Subcutaneous adipose tissue (tissue), 4 donors: ENCODE data around the gene CDK14. TPM values are rescaled to one million over a fixed set of nuclear protein-coding genes. Genes with fewer than 3 reads are reported as not detected.

Experiments used
- total RNA-seq, 4 donors: library from RNA; depleted of rRNA; stranded (reverse); fragments of >200 nt; gene quantifications; one replicate each; pipeline ENCODE4 v1.1.0, GENCODE V29; 2016
- TF ChIP-seq, protein P1 (sequence below): fragments of 450-650 bp; IDR thresholded peaks from one replicate; pipeline ENCODE4 v1.5.1; 2016; ENCODE audit warnings: low read depth, mild to moderate bottlenecking, control low read depth, antibody characterized with exemption, moderate library complexity

CDK14 gene
- total RNA-seq, 4 donors from 2014 or later = 13.4 to 42.4 (median 24.7) TPM

DNA sequence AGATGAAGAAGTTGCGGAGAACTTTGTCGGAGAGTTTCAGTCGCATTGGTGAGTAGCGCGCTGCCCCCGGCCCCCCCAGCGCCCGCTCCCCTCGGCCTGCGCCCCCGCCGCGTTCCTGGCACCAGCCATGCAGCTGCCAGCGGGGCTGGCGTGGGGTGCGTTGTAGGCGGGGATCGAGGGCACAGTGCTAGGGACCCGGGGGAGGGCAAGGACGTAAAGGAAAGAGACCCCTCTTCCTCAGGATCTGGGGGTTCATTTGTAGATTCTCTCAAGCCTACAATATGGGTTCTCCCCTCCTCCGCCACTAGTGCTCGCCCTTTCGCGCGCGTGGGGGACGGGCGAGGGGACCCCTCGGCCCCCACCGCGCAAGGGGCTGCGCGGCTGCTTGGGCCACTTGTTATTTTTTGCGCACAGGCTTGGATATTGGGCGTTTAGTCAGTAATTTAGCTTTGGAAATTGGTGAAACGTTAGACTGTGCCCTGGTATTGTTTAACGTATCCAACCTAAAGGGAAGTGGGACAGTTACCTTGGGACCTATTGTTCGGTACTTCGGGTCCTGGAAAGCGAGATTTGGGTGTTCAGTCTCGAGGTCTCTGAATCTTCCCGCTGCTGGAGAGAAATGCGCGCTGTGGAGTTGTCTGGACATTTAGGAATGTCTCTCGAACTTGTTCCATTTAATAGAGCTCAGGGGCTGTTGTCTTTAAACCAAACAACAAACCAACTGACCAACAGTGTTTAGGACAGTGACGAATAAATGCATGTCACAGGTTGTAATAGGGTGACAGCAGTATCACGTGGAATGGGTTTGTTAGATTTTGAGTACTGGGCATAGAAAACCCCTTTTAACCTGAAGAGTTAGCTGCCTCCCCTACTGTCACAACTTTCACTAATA lies 796 bp downstream of the CDK14 start:
- TF ChIP-seq, protein P1, sequence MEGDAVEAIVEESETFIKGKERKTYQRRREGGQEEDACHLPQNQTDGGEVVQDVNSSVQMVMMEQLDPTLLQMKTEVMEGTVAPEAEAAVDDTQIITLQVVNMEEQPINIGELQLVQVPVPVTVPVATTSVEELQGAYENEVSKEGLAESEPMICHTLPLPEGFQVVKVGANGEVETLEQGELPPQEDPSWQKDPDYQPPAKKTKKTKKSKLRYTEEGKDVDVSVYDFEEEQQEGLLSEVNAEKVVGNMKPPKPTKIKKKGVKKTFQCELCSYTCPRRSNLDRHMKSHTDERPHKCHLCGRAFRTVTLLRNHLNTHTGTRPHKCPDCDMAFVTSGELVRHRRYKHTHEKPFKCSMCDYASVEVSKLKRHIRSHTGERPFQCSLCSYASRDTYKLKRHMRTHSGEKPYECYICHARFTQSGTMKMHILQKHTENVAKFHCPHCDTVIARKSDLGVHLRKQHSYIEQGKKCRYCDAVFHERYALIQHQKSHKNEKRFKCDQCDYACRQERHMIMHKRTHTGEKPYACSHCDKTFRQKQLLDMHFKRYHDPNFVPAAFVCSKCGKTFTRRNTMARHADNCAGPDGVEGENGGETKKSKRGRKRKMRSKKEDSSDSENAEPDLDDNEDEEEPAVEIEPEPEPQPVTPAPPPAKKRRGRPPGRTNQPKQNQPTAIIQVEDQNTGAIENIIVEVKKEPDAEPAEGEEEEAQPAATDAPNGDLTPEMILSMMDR = no peak

DNA sequence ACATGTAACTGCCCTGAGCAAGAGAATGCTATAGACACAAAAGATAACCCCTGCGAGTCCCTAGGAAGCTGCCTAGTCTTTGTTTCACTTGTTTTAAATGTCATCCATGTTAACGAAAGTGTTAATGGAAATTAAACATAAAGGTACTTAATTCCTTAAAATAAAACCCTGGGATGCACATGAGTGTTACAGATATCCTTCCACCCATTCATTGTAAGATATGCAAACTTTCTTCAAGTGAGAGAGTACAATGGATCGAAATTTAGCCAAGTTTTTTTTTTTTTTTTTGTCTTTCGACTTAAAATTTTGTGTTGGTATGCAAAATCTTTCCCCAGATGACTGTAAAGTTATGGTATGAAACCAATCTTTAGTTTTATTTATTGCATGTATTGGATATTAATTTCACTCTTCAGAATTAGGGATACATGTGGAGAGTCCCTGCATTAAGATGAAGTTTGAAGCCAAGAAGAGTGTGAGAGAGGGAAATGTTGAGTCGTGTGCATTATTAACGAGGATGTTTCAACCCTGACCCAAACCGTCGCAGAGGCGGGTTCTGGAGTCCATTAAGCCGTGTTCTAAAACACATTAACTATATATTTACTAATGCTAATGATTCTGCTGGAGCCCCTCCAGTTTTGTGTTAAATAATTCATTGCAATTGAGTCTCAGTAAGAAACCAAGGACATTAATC lies 1.6 kb downstream of the CDK14 start:
- TF ChIP-seq, protein P1 = no peak

DNA sequence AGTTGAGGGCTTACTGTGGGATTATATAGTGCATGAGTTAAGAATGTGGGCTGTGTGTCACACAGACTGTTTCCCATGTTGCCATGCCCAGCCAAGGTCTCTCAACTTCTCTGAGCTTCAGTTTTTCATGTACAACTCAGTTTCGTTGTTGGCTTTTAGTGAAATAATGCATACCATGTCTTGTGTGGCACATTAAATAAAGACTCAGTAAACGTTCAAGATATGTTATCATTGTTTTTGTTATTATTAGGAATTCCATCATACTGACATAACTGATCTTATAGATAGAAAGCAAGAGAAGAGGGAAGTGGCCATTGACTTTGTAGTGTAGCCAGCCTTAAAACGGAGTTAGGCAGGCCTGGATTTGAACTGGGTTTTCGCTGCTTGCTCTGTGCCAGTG lies 2.9 kb downstream of the CDK14 start:
- TF ChIP-seq, protein P1 = no peak

DNA sequence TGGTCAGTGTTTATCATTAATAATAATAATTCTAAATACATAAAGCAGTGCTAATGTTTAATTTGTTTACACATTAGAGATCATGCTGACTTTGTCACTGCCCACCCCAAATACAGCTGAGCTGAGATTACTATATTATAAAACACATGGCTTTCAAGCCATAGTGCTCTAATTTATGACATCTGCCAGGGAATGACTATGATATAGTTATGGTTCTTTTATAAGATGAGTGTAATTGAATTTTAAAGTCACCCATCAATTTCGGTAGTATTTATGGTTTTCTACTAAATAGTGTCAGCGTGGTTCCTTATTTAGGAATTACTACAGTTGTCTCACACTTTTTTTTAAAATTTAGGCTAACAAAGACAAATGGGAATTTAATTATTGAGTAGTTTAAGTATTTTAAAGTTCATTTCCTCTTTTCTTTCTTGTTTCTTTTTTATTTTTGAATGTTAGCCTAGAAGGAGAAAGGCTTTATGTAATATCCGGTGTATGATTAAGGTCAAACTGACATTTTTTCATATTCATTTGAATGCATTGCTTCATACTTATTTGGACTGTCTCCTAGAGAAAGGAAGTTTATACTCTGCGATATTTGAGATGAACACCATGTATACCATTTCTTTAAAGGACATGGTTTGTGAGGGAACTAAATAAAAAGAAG lies 3.9 kb downstream of the CDK14 start:
- TF ChIP-seq, protein P1 = no peak

DNA sequence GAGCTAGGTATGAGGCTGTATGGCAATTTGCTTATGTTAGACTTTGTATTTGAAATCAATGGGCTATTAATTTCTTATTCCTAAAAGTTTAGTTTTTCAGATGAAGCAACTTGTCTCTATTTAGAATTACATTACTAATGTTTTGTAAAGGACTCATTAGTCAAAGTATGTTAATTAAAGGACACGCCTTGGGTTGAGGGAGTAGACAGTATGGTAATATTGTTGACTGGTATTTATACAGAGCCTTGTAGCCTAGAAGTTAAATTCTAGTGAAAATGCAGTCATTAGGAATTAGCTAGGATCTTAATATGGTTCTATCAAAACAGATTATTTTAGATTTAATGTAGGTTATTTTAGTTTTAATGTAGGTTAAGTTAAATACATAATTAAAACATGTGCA lies 6.2 kb downstream of the CDK14 start:
- TF ChIP-seq, protein P1 = no peak

DNA sequence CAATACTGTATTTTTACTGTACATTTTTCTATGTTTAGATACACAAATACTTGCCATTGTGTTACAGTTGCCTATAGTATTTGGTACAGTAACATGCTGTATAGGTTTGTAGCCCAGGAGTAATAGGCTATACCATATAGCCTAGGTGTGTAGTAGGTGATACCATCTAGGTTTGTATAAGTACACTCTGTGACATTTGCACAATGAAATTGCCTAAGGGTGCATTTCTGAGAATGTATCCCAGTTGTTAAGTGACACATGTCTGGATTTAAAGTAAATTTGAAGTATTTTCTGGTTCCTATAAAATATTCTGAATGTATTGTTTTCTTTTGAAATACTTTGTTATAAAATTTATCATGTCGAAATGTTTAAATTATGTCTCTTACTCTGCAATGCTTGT lies 7.2 kb downstream of the CDK14 start:
- TF ChIP-seq, protein P1 = no peak

DNA sequence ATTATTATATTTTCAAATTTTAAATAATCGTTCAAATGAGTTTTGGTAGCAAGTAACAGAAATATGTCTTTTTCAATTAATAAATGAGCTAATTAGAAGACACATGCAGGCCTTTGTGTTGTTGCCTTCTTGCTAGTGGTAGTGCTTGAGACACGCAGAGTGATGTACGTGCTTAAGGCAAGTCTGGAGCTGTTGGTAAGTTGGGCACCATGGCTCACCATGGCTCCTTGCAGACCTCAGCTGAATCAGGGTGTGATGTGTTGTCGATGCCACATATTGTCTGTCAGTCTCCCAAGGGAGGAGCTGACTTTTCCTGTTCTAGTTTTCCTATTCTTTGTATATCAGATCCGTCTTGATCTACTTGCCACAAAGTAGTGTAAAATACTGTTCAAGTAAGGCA lies 8.3 kb downstream of the CDK14 start:
- TF ChIP-seq, protein P1 = no peak
